SK-N-SH treated with all-trans-retinoic acid at 6 μM for 48 hours (cell line): ENCODE measurements around the gene SLCO3A1.

Experiments used
- ATAC-seq: fragments of 200-7000 bp; cut with Tn5 transposase; 3 replicates; pipeline ENCODE4 v1.9.1; 2020; ENCODE audit warnings: mild to moderate bottlenecking, moderate library complexity
- ARNTL ChIP-seq: fragments of 450-650 bp; formaldehyde crosslinking; IDR thresholded peaks from 2 replicates; pipeline ENCODE4 v1.5.0; 2020; ENCODE audit warnings: low read depth, mild to moderate bottlenecking, moderate library complexity, borderline replicate concordance
- BACH2 ChIP-seq: fragments of 250-450 bp; sonication (Bioruptor Pico); IDR thresholded peaks from 2 replicates; pipeline ENCODE4 v1.9.0; 2021; ENCODE audit warnings: mild to moderate bottlenecking, borderline replicate concordance
- CREB5 ChIP-seq: fragments of 250-450 bp; sonication (Bioruptor Pico); IDR thresholded peaks from 2 replicates; pipeline ENCODE4 v1.5.1; 2020; ENCODE audit warnings: low read depth, mild to moderate bottlenecking, moderate library complexity
- CSRNP3 ChIP-seq: fragments of 250-450 bp; sonication (Bioruptor Pico); IDR thresholded peaks from 2 replicates; pipeline ENCODE4 v1.5.1; 2021; ENCODE audit warnings: mild to moderate bottlenecking, moderate library complexity
- ESRRG ChIP-seq: fragments of 250-450 bp; sonication (Bioruptor Pico); IDR thresholded peaks from 2 replicates; pipeline ENCODE4 v1.6.1; 2021; ENCODE audit warnings: mild to moderate bottlenecking
- GLIS3 ChIP-seq: fragments of 250-450 bp; sonication (Bioruptor Pico); IDR thresholded peaks from 2 replicates; pipeline ENCODE4 v1.5.0; 2020; ENCODE audit warnings: mild to moderate bottlenecking, moderate library complexity
- ISL1 ChIP-seq: fragments of 250-450 bp; sonication (Bioruptor Pico); IDR thresholded peaks from 2 replicates; pipeline ENCODE4 v2.1.2; 2022; ENCODE audit warnings: mild to moderate bottlenecking, moderate library complexity
- OSR1 ChIP-seq: fragments of 250-450 bp; sonication (Bioruptor Pico); IDR thresholded peaks from 2 replicates; pipeline ENCODE4 v1.8.0; 2022; ENCODE audit warnings: moderate library complexity, mild to moderate bottlenecking, inconsistent platforms
- PATZ1 ChIP-seq: fragments of 250-450 bp; sonication (Bioruptor Pico); IDR thresholded peaks from 2 replicates; pipeline ENCODE4 v1.8.0; 2020; ENCODE audit warnings: mild to moderate bottlenecking, moderate library complexity, borderline replicate concordance
- POU6F1 ChIP-seq: fragments of 250-450 bp; sonication (Bioruptor Pico); IDR thresholded peaks from 2 replicates; pipeline ENCODE4 v1.8.0; 2021; ENCODE audit warnings: low read depth, mild to moderate bottlenecking, moderate library complexity, borderline replicate concordance
- PPARA ChIP-seq: fragments of 250-450 bp; sonication (Bioruptor Pico); IDR thresholded peaks from 2 replicates; pipeline ENCODE4 v1.5.0; 2020; ENCODE audit warnings: mild to moderate bottlenecking, borderline replicate concordance
- RARB ChIP-seq: fragments of 250-450 bp; sonication (Bioruptor Pico); IDR thresholded peaks from 2 replicates; pipeline ENCODE4 v1.8.0; 2021; ENCODE audit warnings: mild to moderate bottlenecking, moderate library complexity
- SNAI2 ChIP-seq: fragments of 250-450 bp; sonication (Bioruptor Pico); IDR thresholded peaks from 2 replicates; pipeline ENCODE4 v1.5.0; 2020; ENCODE audit warnings: mild to moderate bottlenecking, moderate library complexity
- TCF4 ChIP-seq: fragments of 250-450 bp; sonication (Bioruptor Pico); IDR thresholded peaks from 2 replicates; pipeline ENCODE4 v1.8.0; 2021; ENCODE audit warnings: mild to moderate bottlenecking, moderate library complexity, borderline replicate concordance
- TOX ChIP-seq: fragments of 250-450 bp; sonication (Bioruptor Pico); IDR thresholded peaks from 2 replicates; pipeline ENCODE4 v1.8.0; 2021; ENCODE audit warnings: mild to moderate bottlenecking, moderate library complexity, borderline replicate concordance
- TSHZ2 ChIP-seq: fragments of 250-450 bp; sonication (Bioruptor Pico); IDR thresholded peaks from 2 replicates; pipeline ENCODE4 v1.5.0; 2020; ENCODE audit warnings: mild to moderate bottlenecking, moderate library complexity
- ZC3H10 ChIP-seq: fragments of 250-450 bp; sonication (Bioruptor Pico); IDR thresholded peaks from 2 replicates; pipeline ENCODE4 v1.5.1; 2021; ENCODE audit warnings: mild to moderate bottlenecking, moderate library complexity
- ZFP3 ChIP-seq: fragments of 250-450 bp; sonication (Bioruptor Pico); IDR thresholded peaks from 2 replicates; pipeline ENCODE4 v1.5.0; 2020; ENCODE audit warnings: mild to moderate bottlenecking, moderate library complexity
- ZFP30 ChIP-seq: fragments of 450-650 bp; formaldehyde crosslinking; IDR thresholded peaks from 2 replicates; pipeline ENCODE4 v1.5.0; 2022; ENCODE audit warnings: mild to moderate bottlenecking, moderate library complexity
- ZNF565 ChIP-seq: fragments of 450-650 bp; formaldehyde crosslinking; conservative IDR thresholded peaks from 2 replicates; pipeline ENCODE4 v1.5.0; 2020; ENCODE audit warnings: low read depth, mild to moderate bottlenecking, moderate library complexity
- ZNF70 ChIP-seq: fragments of 450-650 bp; formaldehyde crosslinking; IDR thresholded peaks from 2 replicates; pipeline ENCODE4 v1.5.0; 2020; ENCODE audit warnings: mild to moderate bottlenecking, moderate library complexity
- ZNF8 ChIP-seq: fragments of 450-650 bp; formaldehyde crosslinking; IDR thresholded peaks from 2 replicates; pipeline ENCODE4 v1.5.0; 2020; ENCODE audit warnings: mild to moderate bottlenecking, moderate library complexity

SLCO3A1 gene

GRCh38 chr15:91845720-91846119, 7.8 kb upstream of the SLCO3A1 start:
- no peak for TF ChIP-seq POU6F1 (CRISPR knock-in tag)
- no peak for TF ChIP-seq SNAI2 (CRISPR knock-in tag)
- TF ChIP-seq ZNF565 (CRISPR knock-in tag) = no peak
- TF ChIP-seq OSR1 (CRISPR knock-in tag) = no peak
- no peak for TF ChIP-seq ESRRG
- no peak for TF ChIP-seq ZC3H10
- TF ChIP-seq ZNF70 (CRISPR knock-in tag) = no peak
- TF ChIP-seq RARB (CRISPR knock-in tag) = no peak
- TF ChIP-seq ZFP3 = no peak
- TF ChIP-seq CREB5 (CRISPR knock-in tag) = no peak
- TF ChIP-seq ZNF8 (CRISPR knock-in tag) = no peak
- no peak for TF ChIP-seq TSHZ2
- no peak for TF ChIP-seq GLIS3 (CRISPR knock-in tag)
- no peak for TF ChIP-seq PATZ1
- no peak for TF ChIP-seq TCF4
- TF ChIP-seq BACH2 (CRISPR knock-in tag) = no peak
- no peak for TF ChIP-seq ZFP30
- ATAC-seq = no peak

- TF ChIP-seq TCF4 (no peak), ZNF8 (CRISPR knock-in tag) (no peak), ZNF70 (CRISPR knock-in tag) (no peak), PPARA (no peak), ISL1 (no peak), ARNTL (CRISPR knock-in tag) (no peak)
- ATAC-seq = no peak
Measured at GRCh38 chr15:91849180-91849579, 4.3 kb upstream of the SLCO3A1 start.

- ATAC-seq = peak; percentile 30; the same call in 1 of the 3 replicates
- TF ChIP-seq ZNF8 (CRISPR knock-in tag) = no peak
- TF ChIP-seq ARNTL (CRISPR knock-in tag) = no peak
- TF ChIP-seq CSRNP3 (CRISPR knock-in tag) = no peak
- no peak for TF ChIP-seq TOX
- no peak for TF ChIP-seq BACH2 (CRISPR knock-in tag)
- no peak for TF ChIP-seq CREB5 (CRISPR knock-in tag)
- no peak for TF ChIP-seq ESRRG
- no peak for TF ChIP-seq TSHZ2
Measured at GRCh38 chr15:91849749-91850161, 3.8 kb upstream of the SLCO3A1 start.
